GM12878 (cell line): Measurements from ENCODE around the gene TRIM38. TPM values are rescaled to one million over a fixed set of nuclear protein-coding genes. Genes with fewer than 3 reads are reported as not detected.

Experiments
- ATAC-seq: fragments of 200-7000 bp; cut with Tn5 transposase; 3 replicates; pipeline ENCODE4 v1.9.1; 2020; ENCODE audit warnings: mild to moderate bottlenecking, moderate library complexity
- BruUV-seq: library from RNA; stranded (reverse); fragments of 400-500 nt; replicated peaks from 2 replicates; lab custom pipeline; 2021; lab: Mats Ljungman, UMichigan
- CTCF ChIA-PET: fragments of 300-600 bp; sonication (Branson Sonifier 250); formaldehyde crosslinking; extraction: SDS; loops from one replicate; lab custom pipeline; 2021; ENCODE audit warnings: inconsistent platforms; lab: Yijun Ruan, JAX
- POLR2A ChIA-PET: fragments of 350-600 bp; formaldehyde crosslinking; extraction: SDS; loops from one replicate; lab custom pipeline; 2021; ENCODE audit warnings: inconsistent platforms; lab: Charles Lee
- RAD21 ChIA-PET: fragments of 300-600 bp; sonication (Branson Sonifier 250); formaldehyde crosslinking; loops from one replicate; lab custom pipeline; 2023; ENCODE audit warnings: antibody characterized with exemption; ENCODE audit not compliant: unreplicated experiment; lab: Charles Lee
- SMC1A ChIA-PET: fragments of 300-600 bp; sonication (Branson Sonifier 250); formaldehyde crosslinking; loops from one replicate; lab custom pipeline; 2023; ENCODE audit not compliant: unreplicated experiment, uncharacterized antibody; lab: Charles Lee
- DNase-seq: peaks from one replicate; pipeline ENCODE4 v3.0.0-alpha.2; 2011; ENCODE audit warnings: low read depth, low spot score
- FAIRE-seq: peaks from 3 replicates; lab custom pipeline; 2011; peaks lifted over from hg19 to GRCh38; lab: Jason Lieb, UNC
- H2AFZ ChIP-seq: 2 replicates; pipeline ENCODE4 v1.6.0; 2011; ENCODE audit warnings: low read depth, low read length, control low read depth; ENCODE audit not compliant: control insufficient read depth
- H3K27ac ChIP-seq: 2 replicates; pipeline ENCODE4 v1.5.1; 2011; ENCODE audit warnings: control low read depth; ENCODE audit not compliant: control insufficient read depth, insufficient read depth
- H3K27me3 ChIP-seq, 2 experiments: replicated peaks in 1 of 2; 2 replicates each; pipeline versions ENCODE4 v1.6.0 to v1.6.1; 2011; ENCODE audit warnings: low read length in 1 of 2; ENCODE audit not compliant: control insufficient read depth in 2 of 2, insufficient read depth in 2 of 2
- H3K36me3 ChIP-seq, 2 experiments: 2 replicates each; pipeline ENCODE4 v1.5.1; 2011; ENCODE audit warnings: low read length in 1 of 2; ENCODE audit not compliant: control insufficient read depth in 2 of 2, insufficient read depth in 2 of 2
- H3K4me1 ChIP-seq: 2 replicates; pipeline ENCODE4 v1.6.1; 2011; ENCODE audit warnings: mild to moderate bottlenecking, low read length, moderate library complexity, mixed read lengths; ENCODE audit not compliant: control insufficient read depth, insufficient read depth
- H3K4me2 ChIP-seq: 2 replicates; pipeline ENCODE4 v1.6.0; 2011; ENCODE audit warnings: control low read depth; ENCODE audit not compliant: control insufficient read depth, insufficient read depth
- H3K4me3 ChIP-seq: fragments of 200-600 bp; sonication (generic); 2 replicates; pipeline ENCODE4 v1.5.1; 2016
- H3K79me2 ChIP-seq: 2 replicates; pipeline ENCODE4 v1.6.0; 2011; ENCODE audit warnings: low read length; ENCODE audit not compliant: control insufficient read depth, insufficient read depth
- H3K9ac ChIP-seq: 2 replicates; pipeline ENCODE4 v1.8.0; 2011; ENCODE audit warnings: low read length, control low read depth, mixed read lengths; ENCODE audit not compliant: control insufficient read depth, insufficient read depth
- H3K9me3 ChIP-seq: replicated peaks from 3 replicates; pipeline ENCODE4 v1.5.1; 2011; ENCODE audit warnings: mild to moderate bottlenecking, low read length; ENCODE audit not compliant: control insufficient read depth, insufficient read depth
- H4K20me1 ChIP-seq: 2 replicates; pipeline ENCODE4 v1.6.0; 2011; ENCODE audit not compliant: control insufficient read depth, insufficient read depth
- ATF2 ChIP-seq: IDR thresholded peaks from 2 replicates; pipeline ENCODE4 v1.6.1; 2012; ENCODE audit warnings: low read length, inconsistent platforms
- CBFB ChIP-seq: IDR thresholded peaks from 2 replicates; pipeline ENCODE4 v1.6.1; 2016; ENCODE audit warnings: antibody characterized with exemption, low read depth
- CHD2 ChIP-seq: IDR thresholded peaks from 2 replicates; pipeline ENCODE4 v1.6.1; 2011; ENCODE audit warnings: low read depth, low read length, improper control_type of control experiment, borderline replicate concordance
- CREM ChIP-seq: IDR thresholded peaks from 2 replicates; pipeline ENCODE4 v1.6.1; 2014; ENCODE audit warnings: antibody characterized with exemption, low read depth
- HCFC1 ChIP-seq: fragments of 150-350 bp; IDR thresholded peaks from 2 replicates; pipeline ENCODE4 v1.6.1; 2014; ENCODE audit warnings: low read length
- HDAC2 ChIP-seq: fragments of 200-600 bp; sonication (generic); IDR thresholded peaks from 2 replicates; pipeline ENCODE4 v1.6.1; 2017
- HDAC6 ChIP-seq: fragments of 200-600 bp; sonication (generic); IDR thresholded peaks from one replicate; pipeline ENCODE4 v1.8.0; 2017; ENCODE audit warnings: antibody characterized with exemption; ENCODE audit not compliant: unreplicated experiment
- JUNB ChIP-seq: IDR thresholded peaks from 2 replicates; pipeline ENCODE4 v1.6.1; 2016; ENCODE audit warnings: antibody characterized with exemption, mild to moderate bottlenecking
- NR2C1 ChIP-seq: fragments of 450-650 bp; IDR thresholded peaks from 2 replicates; pipeline ENCODE4 v1.6.1; 2017; ENCODE audit warnings: antibody characterized with exemption, mild to moderate bottlenecking, moderate library complexity
- NR2F1 ChIP-seq: fragments of 450-650 bp; conservative IDR thresholded peaks from 2 replicates; pipeline ENCODE4 v1.6.1; 2017; ENCODE audit warnings: mild to moderate bottlenecking
- PML ChIP-seq: IDR thresholded peaks from 2 replicates; pipeline ENCODE4 v1.6.1; 2012; ENCODE audit warnings: low read length, inconsistent platforms
- RB1 ChIP-seq: fragments of 450-650 bp; formaldehyde crosslinking; IDR thresholded peaks from 2 replicates; pipeline ENCODE4 v1.6.1; 2017; ENCODE audit warnings: mild to moderate bottlenecking, borderline replicate concordance
- TARDBP ChIP-seq: IDR thresholded peaks from 2 replicates; pipeline ENCODE4 v1.6.1; 2016; ENCODE audit warnings: borderline replicate concordance
- TCF7 ChIP-seq: IDR thresholded peaks from 2 replicates; pipeline ENCODE4 v1.6.1; 2014; ENCODE audit warnings: antibody characterized with exemption, borderline replicate concordance
- ZNF217 ChIP-seq: fragments of 450-650 bp; IDR thresholded peaks from 2 replicates; pipeline ENCODE4 v1.6.1; 2017; ENCODE audit warnings: antibody characterized with exemption, mild to moderate bottlenecking
- WGBS: methylation state at CpG from one replicate; pipeline ENCODE4 v1.1.6; 2016; ENCODE audit warnings: low lambda C conversion rate; ENCODE audit not compliant: insufficient replicate concordance, insufficient coverage; ENCODE audit errors: missing lambda C conversion rate; 5-methylcytosine and 5-hydroxymethylcytosine counted together
- in situ Hi-C: fragments of 300-500 bp; cut with MboI; formaldehyde crosslinking; loops from 9 replicates; pipeline ENCODE4 v1.14.3; 2018; ENCODE audit warnings: mixed read lengths
- intact Hi-C: fragments of 100-400 bp; cut with micrococcal nuclease; formaldehyde crosslinking; loops from one replicate; pipeline ENCODE4 v1.14.2; 2022; ENCODE audit not compliant: unreplicated experiment
- polyA plus RNA-seq, 11 experiments: library from polyadenylated mRNA; depleted of rRNA in 4 of 11; unstranded in 6 of 11; stranded (reverse) in 5 of 11; fragments of >200 nt; fragmentation: Nextera tagmentation in 4 of 11; fragmentation: Illumina TruSeq in 1 of 11; extraction: Ambion mirVana in 4 of 11; extraction: Trizol in 1 of 11; gene quantifications; 1 replicate in 1 of 11; 2 replicates in 10 of 11; pipeline versions ENCODE4 v1.2.1 to v1.2.3, GENCODE V29; 2011 to 2016; ENCODE audit warnings: inconsistent platforms in 2 of 11, missing spikeins in 2 of 11, low read depth in 1 of 11
- total RNA-seq, 4 experiments: library from RNA; depleted of rRNA in 3 of 4; stranded (reverse); fragments of >200 nt in 3 of 4; fragmentation: Illumina TruSeq in 1 of 4; extraction: Trizol in 1 of 4; gene quantifications; 2 replicates each; pipeline versions ENCODE4 v1.2.1 to v1.2.3, GENCODE V29; 2013 to 2021
- TF ChIP-seq, protein P1 (sequence below): fragments of 450-650 bp; IDR thresholded peaks from 2 replicates; pipeline ENCODE4 v1.6.1; 2016; ENCODE audit warnings: mild to moderate bottlenecking

TRIM38 gene
- total and polyA plus RNA-seq, 10 of the 15 experiments (the other 5 are each of a cell fraction or from before 2014, with no cell fraction given) = 4.5 to 14.7 (median 11.1) TPM

- FAIRE-seq (no peak), DNase-seq (no peak), ATAC-seq (no peak)
- in situ Hi-C loops = loop anchor here (5.0 kb wide), 3 partner anchors 1117 to 1862 kb away; a partner anchor contains a TSS
- Histone ChIP-seq H3K27me3 (no peaks in the 10 kb centered on the region), H3K9me3 (no peaks in the 10 kb centered on the region), H3K4me1 (peaks cover 9% of the 10 kb centered on the region; the same call in 1 of the 2 replicates), H3K27ac (peak overlapping the region; percentile 95), H3K79me2 (no peaks in the 10 kb centered on the region), H3K36me3 (no peaks in the 10 kb centered on the region), H3K4me2 (peak overlapping the region; percentile 41; the same call in 1 of the 2 replicates), H2AFZ (no peak overlapping the region), H3K9ac (peak overlapping the region; percentile 45), H4K20me1 (no peaks in the 10 kb centered on the region), H3K4me3 (no peak overlapping the region)
- TF ChIP-seq NR2F1 = no peak
- TF ChIP-seq HDAC2 = no peak
- no peak for TF ChIP-seq CREM
- TF ChIP-seq HDAC6 = no peak
- TF ChIP-seq CHD2 = no peak
- TF ChIP-seq HCFC1 = no peak
- no peak for TF ChIP-seq CBFB
- TF ChIP-seq TCF7 = no peak
- TF ChIP-seq JUNB = no peak
- no peak for TF ChIP-seq ATF2
- TF ChIP-seq, protein P1, sequence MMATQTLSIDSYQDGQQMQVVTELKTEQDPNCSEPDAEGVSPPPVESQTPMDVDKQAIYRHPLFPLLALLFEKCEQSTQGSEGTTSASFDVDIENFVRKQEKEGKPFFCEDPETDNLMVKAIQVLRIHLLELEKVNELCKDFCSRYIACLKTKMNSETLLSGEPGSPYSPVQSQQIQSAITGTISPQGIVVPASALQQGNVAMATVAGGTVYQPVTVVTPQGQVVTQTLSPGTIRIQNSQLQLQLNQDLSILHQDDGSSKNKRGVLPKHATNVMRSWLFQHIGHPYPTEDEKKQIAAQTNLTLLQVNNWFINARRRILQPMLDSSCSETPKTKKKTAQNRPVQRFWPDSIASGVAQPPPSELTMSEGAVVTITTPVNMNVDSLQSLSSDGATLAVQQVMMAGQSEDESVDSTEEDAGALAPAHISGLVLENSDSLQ = no peak
- TF ChIP-seq NR2C1 = no peak
- no peak for TF ChIP-seq PML
- TF ChIP-seq ZNF217 = no peak
- no peak for TF ChIP-seq RB1
- TF ChIP-seq TARDBP = no peak
- ChIA-PET CTCF (interaction anchor here (0.8 to 12.3 kb wide), 9 partner anchors 9 to 74 kb away, joined by 3 to 117 read pairs (median 8); a partner anchor contains a TSS), RAD21 (interaction anchor here (0.8 to 6.0 kb wide), 6 partner anchors 9 to 186 kb away, joined by 3 to 38 read pairs (median 9); a partner anchor contains a TSS), SMC1A (interaction anchor here (1.1 to 4.4 kb wide), 7 partner anchors 9 to 310 kb away, joined by 3 to 39 read pairs (median 4); a partner anchor contains a TSS), POLR2A (interaction anchor here (0.6 to 9.8 kb wide), 11 partner anchors 9 to 1863 kb away, joined by 3 to 128 read pairs (median 5); partner anchors contain the start of gene TRIM38)
- intact Hi-C loops = loop anchor here (2.0 to 5.0 kb wide), 4 partner anchors 127 to 242 kb away; a partner anchor contains a TSS
- no TSS peak for BruUV-seq
- WGBS = 0% methylated on average over 3 of the region's 3 CpGs
Observed at GRCh38 chr6:26030716-26031115, 68.1 kb downstream of the TRIM38 start.
